Psoas muscle (tissue), 8 donors: ENCODE results near the gene ITGA1. TPM values are rescaled to one million over a fixed set of nuclear protein-coding genes. Genes with fewer than 3 reads are reported as not detected.
"Not testable (repeated sequence)": the region's sequence is repeated elsewhere in the genome, so short reads cannot be mapped to it uniquely, and the experiment has no call there.

Source experiments
- ATAC-seq, 4 donors: fragments of 200-7000 bp; cut with Tn5 transposase; one replicate each; pipeline ENCODE4 v1.9.1; 2020; ENCODE audit warnings: moderate library complexity in 3 of 4, mild to moderate bottlenecking in 2 of 4
- DNase-seq, 2 donors: peaks; one replicate each; pipeline ENCODE4 v3.0.0-alpha.2; 2020
- H3K27ac ChIP-seq: fragments of 200-600 bp; one replicate; pipeline ENCODE4 v1.8.0; 2022
- H3K27me3 ChIP-seq, 3 donors: fragments of 200-600 bp in 1 of 3; one replicate each; pipeline versions ENCODE4 v1.6.1 to v1.8.0; 2013 to 2022; ENCODE audit warnings: low read length in 2 of 3, mild to moderate bottlenecking in 2 of 3, moderate library complexity in 1 of 3; ENCODE audit not compliant: insufficient read depth in 3 of 3
- H3K36me3 ChIP-seq, 2 donors: fragments of 200-600 bp in 1 of 2; one replicate each; pipeline versions ENCODE4 v1.6.1 to v1.8.0; 2013 to 2022; ENCODE audit warnings: low read depth in 1 of 2, mild to moderate bottlenecking in 1 of 2, moderate library complexity in 1 of 2; ENCODE audit not compliant: insufficient read depth in 1 of 2
- H3K4me1 ChIP-seq: fragments of 200-600 bp; one replicate; pipeline ENCODE4 v1.8.0; 2022
- H3K4me3 ChIP-seq: fragments of 200-600 bp; one replicate; pipeline ENCODE4 v1.8.0; 2022; ENCODE audit warnings: mild to moderate bottlenecking
- H3K9me3 ChIP-seq: fragments of 200-600 bp; one replicate; pipeline ENCODE4 v1.8.0; 2022
- CTCF ChIP-seq: fragments of 200-600 bp; IDR thresholded peaks from one replicate; pipeline ENCODE4 v1.8.0; 2022; ENCODE audit warnings: antibody characterized with exemption
- WGBS, 3 donors: extraction: QIAGEN DNeasy Blood & Tissue Kit; methylation state at CpG; one replicate each; pipeline versions ENCODE4 v1.1.6 to v1.1.7; 2013; 5-methylcytosine and 5-hydroxymethylcytosine counted together
- intact Hi-C, 2 donors: fragments of 100-400 bp; cut with DNase I; formaldehyde crosslinking; loops; one replicate each; pipeline versions ENCODE4 v1.11.0 to v1.14.2; 2022
- polyA plus RNA-seq, 3 donors: library from polyadenylated mRNA; stranded (reverse); fragments of 200-250 nt; gene quantifications; one replicate each; pipeline ENCODE4 v1.2.3, GENCODE V29; 2013
- total RNA-seq, 4 donors: library from RNA; stranded (reverse); fragmentation: NEBNext Ultra II Directional in 2 of 4; extraction: Animal tissue kit (Norgen Biotek cat#: 25700) in 2 of 4; gene quantifications; one replicate each; pipeline versions ENCODE4 v1.2.1 to v1.2.4, GENCODE V29; 2021 to 2023
- donor health status: healthy with polysubstance abuse.
- donor health status: DM: no; HTN: no; CAD: no; lungs with moderate emphysema.
- donor health status: Bipolar disorder and iron deficiency.
- donor health status: healthy.
- donor health status: DM: yes; HTN: yes; CAD: no.
- donor health status: DM: no; HTN: no; CAD: no.
- donor health status: DM: no; HTN: no; CAD: no.
- donor health status: DM: yes; HTN: yes; CAD: no.

Gene ITGA1
- total and polyA plus RNA-seq, 7 donors, result 3.4 to 29.3 (median 13.0) TPM

- H3K9me3 ChIP-seq, result peaks cover 4% of the 10 kb centered on the region
- DNase-seq, result no peak
- intact Hi-C loops, result no loop called here
- H3K27me3 ChIP-seq, result no peaks in the 10 kb centered on the region
- H3K36me3 ChIP-seq, result no peaks in the 10 kb centered on the region
- 96 to 100% (median 100%) methylated on average over 1 of the region's 1 CpG for WGBS, 3 donors
- H3K4me3 ChIP-seq, result no peak overlapping the region
- TF ChIP-seq CTCF, result no peak
- no peaks in the 10 kb centered on the region for H3K4me1 ChIP-seq
- no peak for ATAC-seq
- no peak overlapping the region for H3K27ac ChIP-seq
Measured at GRCh38 chr5:52963636-52964035, 175.9 kb downstream of the ITGA1 start.

- 86 to 97% (median 96%) methylated on average over 1 of the region's 1 CpG for WGBS, 3 donors
- ATAC-seq, result no peak
Measured at GRCh38 chr5:52964138-52964537, 176.4 kb downstream of the ITGA1 start.

GRCh38 chr5:52976157-52976556, 188.4 kb downstream of the ITGA1 start:
- H3K4me3 ChIP-seq, H3K9me3 ChIP-seq, DNase-seq, ATAC-seq, intact Hi-C loops, H3K4me1 ChIP-seq, H3K36me3 ChIP-seq, H3K27me3 ChIP-seq, H3K27ac ChIP-seq: not testable (repeated sequence)
- 86 to 96% (median 89%) methylated on average over 7 of the region's 7 CpGs for WGBS, 3 donors

More at GRCh38 chr5:52964138-52964537, 176.4 kb downstream of the ITGA1 start:
- Histone ChIP-seq H3K27me3 (no peaks in the 10 kb centered on the region), H3K4me3 (no peak overlapping the region), H3K4me1 (no peaks in the 10 kb centered on the region), H3K27ac (no peak overlapping the region), H3K36me3 (no peaks in the 10 kb centered on the region), H3K9me3 (peaks cover 4% of the 10 kb centered on the region)
- intact Hi-C loops, result no loop called here
- no peak for DNase-seq
- TF ChIP-seq CTCF, result no peak

- no peaks in the 10 kb centered on the region for H3K9me3 ChIP-seq
- intact Hi-C loops, result no loop called here
- H3K4me3 ChIP-seq, result no peak overlapping the region
- no peaks in the 10 kb centered on the region for H3K4me1 ChIP-seq
- H3K36me3 ChIP-seq, result no peaks in the 10 kb centered on the region
- peaks cover 0 to 4% (median 0%) of the 10 kb centered on the region in 3 donors for H3K27me3 ChIP-seq
- TF ChIP-seq CTCF, result no peak
- WGBS, 3 donors, result 92% methylated on average over 7 of the region's 7 CpGs
- DNase-seq (no peak), ATAC-seq (no peak)
- no peak overlapping the region for H3K27ac ChIP-seq
Measured at GRCh38 chr5:52977264-52977897, 189.7 kb downstream of the ITGA1 start.

GRCh38 chr5:52981507-52981906, 193.8 kb downstream of the ITGA1 start:
- peaks cover 0 to 4% (median 0%) of the 10 kb centered on the region in 3 donors for H3K27me3 ChIP-seq
- WGBS, 3 donors, result 60 to 93% (median 83%) methylated on average over 4 of the region's 4 CpGs
- no peak overlapping the region for H3K4me3 ChIP-seq
- no peaks in the 10 kb centered on the region for H3K36me3 ChIP-seq
- ATAC-seq (no peak), DNase-seq (no peak)
- no peak overlapping the region for H3K27ac ChIP-seq
- no peaks in the 10 kb centered on the region for H3K9me3 ChIP-seq
- TF ChIP-seq CTCF, result no peak
- no peaks in the 10 kb centered on the region for H3K4me1 ChIP-seq
- intact Hi-C loops, result no loop called here
